NCI-H2227 (cell line): ENCODE data around the gene VTN.

ENCODE experiments used
- DNase-seq: peaks from one replicate; lab custom pipeline; 2025; ENCODE audit not compliant: unreplicated experiment; lab: John Stamatoyannopoulos, UW

VTN gene

DNA sequence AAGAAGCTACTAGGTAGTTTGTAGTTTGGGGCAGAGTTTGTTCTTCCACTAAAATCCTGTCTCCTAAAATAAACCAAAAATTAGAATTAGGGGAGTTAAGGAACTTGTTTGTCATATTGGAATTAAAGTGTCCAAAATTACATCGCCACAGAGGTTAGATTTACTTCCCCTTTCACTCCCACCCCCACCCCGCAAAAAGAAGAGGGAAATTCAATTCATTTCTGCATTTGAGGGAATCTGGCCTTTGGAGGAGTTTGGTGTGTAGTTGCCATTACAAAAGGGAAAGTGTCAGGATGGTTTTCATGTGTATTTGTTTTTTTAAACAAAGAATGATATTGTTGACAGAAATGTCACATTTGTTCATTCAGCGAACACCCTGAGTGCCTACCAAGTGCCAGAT is 45.3 kb downstream of the VTN start:
- no peak for DNase-seq

DNA sequence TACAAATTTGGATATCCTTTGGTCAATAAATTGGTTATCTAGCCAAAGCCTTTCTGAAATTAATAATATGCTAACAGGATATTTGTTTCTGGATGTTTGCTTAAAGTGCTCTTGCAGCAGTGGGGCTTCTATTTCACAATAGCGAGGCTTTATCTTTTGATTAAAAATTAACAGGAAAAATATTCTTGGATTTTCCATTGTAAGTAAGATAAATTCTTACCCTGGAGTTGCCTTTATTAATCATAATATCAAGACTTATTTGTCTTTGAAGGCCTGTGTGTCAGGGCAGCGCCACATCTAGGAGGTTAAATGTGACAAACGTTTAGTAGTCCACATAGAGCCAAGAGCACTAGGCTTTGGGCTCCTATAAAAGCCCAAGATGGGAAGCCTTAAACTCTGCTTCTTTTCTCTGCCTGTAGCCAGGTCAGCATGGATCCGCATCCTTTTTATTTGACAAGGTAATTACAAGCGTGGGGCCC is 45.8 kb downstream of the VTN start:
- peak; percentile 16 for DNase-seq

DNA sequence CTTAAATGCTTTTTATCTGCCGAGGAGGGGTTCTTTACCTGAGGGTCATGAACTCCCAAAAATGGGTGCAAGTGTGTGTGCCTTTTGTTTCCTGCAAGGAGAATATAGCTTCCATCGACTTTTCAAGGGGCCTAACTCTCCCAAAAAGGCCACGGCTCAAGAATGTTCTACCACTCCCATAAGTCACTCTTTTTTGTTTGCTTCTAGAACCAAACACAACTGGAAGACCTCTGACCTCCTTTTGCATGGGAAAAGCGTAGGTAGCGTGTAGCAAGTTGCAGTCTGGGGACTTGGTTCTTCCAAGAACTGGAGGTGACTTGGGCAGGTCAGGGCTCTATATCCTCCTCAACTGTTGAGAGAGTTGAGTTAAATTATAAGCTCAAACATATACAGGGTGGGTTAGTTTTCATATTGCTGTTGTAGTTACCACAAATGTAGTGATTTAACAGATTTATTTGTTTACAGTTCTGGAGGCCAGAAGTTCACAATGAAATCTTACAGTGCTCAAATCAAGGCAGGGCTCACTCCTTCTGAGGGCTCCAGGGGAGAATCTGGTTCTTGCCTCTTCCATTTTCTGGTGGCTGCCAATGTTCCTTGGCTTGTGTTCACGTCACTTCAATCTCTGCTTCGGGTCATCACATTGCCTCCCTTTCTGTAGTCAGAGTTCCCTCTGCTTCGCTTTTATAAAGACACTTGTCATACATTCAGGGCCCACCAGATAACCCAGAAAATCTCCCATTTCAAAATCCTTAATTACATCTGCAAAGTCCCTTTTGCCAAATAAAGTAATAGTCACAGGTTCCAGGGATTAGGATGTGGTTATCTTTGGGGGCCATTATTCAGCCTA is 49.7 kb downstream of the VTN start:
- no peak for DNase-seq

DNA sequence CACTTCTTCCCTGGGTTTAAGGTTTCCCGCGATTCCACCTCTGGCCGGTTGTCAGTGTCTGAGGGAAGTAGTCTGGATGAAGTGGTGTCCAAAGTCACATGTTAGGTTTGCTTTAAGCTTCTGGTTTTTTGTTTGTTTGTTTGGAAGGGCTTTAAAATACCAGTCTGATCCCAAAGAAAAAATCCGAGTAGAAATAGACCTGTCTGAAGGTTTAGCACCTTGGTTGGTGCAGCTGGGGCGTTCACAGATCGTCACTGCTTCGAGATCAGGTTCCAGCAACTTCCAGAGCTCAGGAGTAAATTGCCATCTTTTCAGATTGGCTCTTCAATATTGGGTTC is 50.5 kb downstream of the VTN start:
- no peak for DNase-seq

DNA sequence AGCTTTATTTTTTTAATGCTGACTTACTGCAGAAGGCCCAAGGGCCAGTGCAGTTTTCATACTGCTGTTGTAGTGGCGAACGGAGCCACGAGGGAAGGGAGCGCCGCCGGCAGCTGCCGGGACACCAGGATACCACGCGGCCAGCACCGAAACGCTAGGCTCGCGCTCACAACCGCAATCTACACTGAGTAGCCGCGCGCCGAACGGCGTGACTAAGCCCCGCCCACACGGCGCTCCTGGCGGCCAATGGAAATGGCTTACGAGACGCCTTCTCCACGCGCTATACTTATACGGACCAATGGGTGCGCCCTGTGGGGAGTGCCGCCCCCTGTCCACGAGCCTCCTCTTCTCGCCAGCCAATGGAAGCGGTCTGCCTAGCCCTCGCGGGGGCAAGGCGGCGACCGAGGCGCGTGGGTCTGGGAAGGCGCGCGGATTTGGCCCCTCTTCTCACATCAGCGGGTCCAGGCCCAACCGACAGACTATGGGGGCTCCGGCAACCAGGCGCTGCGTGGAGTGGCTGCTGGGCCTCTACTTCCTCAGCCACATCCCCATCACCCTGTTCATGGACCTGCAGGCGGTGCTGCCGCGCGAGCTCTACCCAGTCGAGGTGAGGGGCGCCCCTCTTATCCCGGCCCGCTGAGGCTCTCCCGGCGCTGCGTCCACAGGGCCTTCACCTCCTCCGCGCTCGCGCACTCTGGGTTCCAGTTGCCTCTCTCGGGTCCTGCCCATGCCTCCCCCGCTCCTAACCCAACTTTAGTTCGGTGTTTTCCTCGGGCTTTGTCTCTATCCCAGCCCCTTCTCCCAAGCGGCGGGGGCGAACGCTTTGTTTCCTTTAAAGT is 51.1 kb downstream of the VTN start, which contains the start of gene TMEM97:
Gene TMEM97, plus strand, starts transcription at position 442 of the 839 bp plus-strand sequence. Its CDS starts 40 bp downstream, at position 482.
- DNase-seq: peak; percentile 96

DNA sequence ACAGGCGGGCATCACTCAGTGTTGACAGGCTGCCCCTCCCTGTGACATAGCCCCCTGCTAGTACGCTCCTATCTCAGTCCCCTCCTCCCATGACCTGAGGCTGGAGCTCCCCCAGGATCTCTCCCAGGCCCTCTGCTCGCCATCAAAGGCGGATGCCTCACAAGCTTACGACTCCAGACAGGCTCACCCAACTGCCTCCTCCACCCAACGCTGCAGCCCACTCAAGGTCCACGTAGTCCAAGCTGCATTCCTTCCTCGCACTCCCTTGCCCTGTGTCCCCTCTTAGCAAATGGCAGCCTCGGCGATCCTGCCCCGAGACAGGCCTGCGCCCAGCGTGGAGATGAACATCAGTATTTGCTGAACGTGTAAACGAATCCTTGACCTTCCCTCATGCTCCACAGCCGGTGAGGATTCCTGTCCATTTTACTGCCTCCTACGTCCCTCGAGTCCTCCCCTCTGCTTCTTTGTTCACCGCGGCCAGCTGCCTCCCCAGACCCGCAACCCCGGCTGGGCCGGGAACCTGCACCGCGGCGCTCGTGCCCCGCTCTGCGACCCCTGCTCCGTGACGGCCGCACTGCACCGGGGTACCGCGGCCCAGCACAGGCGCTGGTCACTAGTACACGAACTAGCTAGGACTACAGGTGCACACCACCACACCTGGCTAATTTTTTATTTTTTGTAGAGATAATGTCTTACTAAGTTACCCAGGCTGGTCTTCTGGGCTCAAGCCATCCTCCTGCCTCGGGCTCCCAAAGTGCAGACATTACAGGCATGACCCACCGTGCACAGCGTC is 51.9 kb downstream of the VTN start:
- DNase-seq: peak; percentile 38
